A549 (cell line): ENCODE data around the gene OCRL. TPM values are rescaled to one million over a fixed set of nuclear protein-coding genes. Genes with fewer than 3 reads are reported as not detected.
"Not testable (repeated sequence)": the region's sequence is repeated elsewhere in the genome, so short reads cannot be mapped to it uniquely, and the experiment has no call there.

Experiments used
- ATAC-seq, 2 experiments: fragments of 200-7000 bp in 1 of 2; fragments of >200 bp in 1 of 2; cut with Nextera tagmentation in 1 of 2; cut with Tn5 transposase in 1 of 2; 3 replicates each; pipeline versions ENCODE4 v1.8.0 to v1.9.1; 2018 to 2020; ENCODE audit warnings: mild to moderate bottlenecking in 1 of 2, moderate library complexity in 1 of 2
- CTCF ChIA-PET: fragments of 300-600 bp; sonication (Branson Sonifier 250); formaldehyde crosslinking; extraction: SDS; loops from one replicate; lab custom pipeline; 2021; ENCODE audit warnings: antibody characterized with exemption, inconsistent platforms; lab: Yijun Ruan, JAX
- POLR2A ChIA-PET: fragments of 350-600 bp; formaldehyde crosslinking; extraction: SDS; loops from one replicate; lab custom pipeline; 2021; ENCODE audit warnings: antibody characterized with exemption, inconsistent platforms; lab: Yijun Ruan, JAX
- DNase-seq, 2 experiments: peaks; one replicate each; pipeline versions ENCODE4 v3.0.0 to v3.0.0-alpha.2; 2011 to 2016; ENCODE audit warnings: low read depth in 1 of 2, low spot score in 1 of 2
- FAIRE-seq: peaks from 2 replicates; lab custom pipeline; 2011; peaks lifted over from hg19 to GRCh38; lab: Jason Lieb, UNC
- H3K27ac ChIP-seq, 2 experiments: fragments of >200 bp; sonication (Bioruptor Twin); formaldehyde crosslinking; 3 replicates each; pipeline ENCODE4 v1.5.1; 2016 to 2017
- H3K4me1 ChIP-seq: fragments of >200 bp; sonication (Bioruptor Twin); formaldehyde crosslinking; 3 replicates; pipeline ENCODE4 v1.6.1; 2016
- H3K4me2 ChIP-seq: fragments of >200 bp; sonication (Bioruptor Twin); formaldehyde crosslinking; 3 replicates; pipeline ENCODE4 v1.6.1; 2016
- H3K4me3 ChIP-seq: fragments of >200 bp; sonication (Bioruptor Twin); formaldehyde crosslinking; 3 replicates; pipeline ENCODE4 v1.5.1; 2016
- H3K9me3 ChIP-seq: fragments of >200 bp; sonication (Bioruptor Twin); formaldehyde crosslinking; 3 replicates; pipeline ENCODE4 v1.6.1; 2016
- BCL3 ChIP-seq: fragments of >200 bp; sonication (Bioruptor Twin); formaldehyde crosslinking; IDR thresholded peaks from 3 replicates; pipeline ENCODE4 v1.6.1; 2016
- CHD2 ChIP-seq: fragments of 150-350 bp; IDR thresholded peaks from 2 replicates; pipeline ENCODE4 v1.6.1; 2014; ENCODE audit warnings: low read length; ENCODE audit not compliant: partially characterized antibody
- EHF ChIP-seq: fragments of 250-450 bp; sonication (Bioruptor Pico); IDR thresholded peaks from 2 replicates; pipeline ENCODE4 v1.5.0; 2020; ENCODE audit warnings: mild to moderate bottlenecking
- EP300 ChIP-seq, 2 experiments: fragments of >200 bp; sonication (Bioruptor Twin); formaldehyde crosslinking; IDR thresholded peaks; 2 replicates in 1 of 2; 3 replicates in 1 of 2; pipeline ENCODE4 v1.6.1; 2016 to 2017
- ESRRA ChIP-seq: fragments of 150-350 bp; IDR thresholded peaks from 2 replicates; pipeline ENCODE4 v1.6.1; 2014; ENCODE audit warnings: mild to moderate bottlenecking, low read length, borderline replicate concordance
- FOXS1 ChIP-seq: fragments of 250-450 bp; sonication (Bioruptor Pico); IDR thresholded peaks from 2 replicates; pipeline ENCODE4 v1.5.0; 2020; ENCODE audit warnings: mild to moderate bottlenecking, moderate library complexity
- GATA3 ChIP-seq: IDR thresholded peaks from 2 replicates; pipeline ENCODE4 v1.6.1; 2012; ENCODE audit warnings: borderline replicate concordance
- HDAC2 ChIP-seq: fragments of 200-600 bp; sonication (generic); IDR thresholded peaks from 2 replicates; pipeline ENCODE4 v1.6.1; 2016
- HOXA7 ChIP-seq: fragments of 250-450 bp; sonication (Bioruptor Pico); IDR thresholded peaks from 2 replicates; pipeline ENCODE4 v1.5.0; 2020; ENCODE audit warnings: mild to moderate bottlenecking, moderate library complexity
- HOXB5 ChIP-seq: fragments of 250-450 bp; sonication (Bioruptor Pico); IDR thresholded peaks from 2 replicates; pipeline ENCODE4 v1.5.0; 2020; ENCODE audit warnings: mild to moderate bottlenecking, moderate library complexity
- JUN ChIP-seq, 2 experiments: fragments of >200 bp; sonication (Bioruptor Twin); formaldehyde crosslinking; IDR thresholded peaks; 2 replicates in 1 of 2; 3 replicates in 1 of 2; pipeline ENCODE4 v1.6.1; 2016 to 2017
- JUNB ChIP-seq: fragments of >200 bp; sonication (Bioruptor Twin); formaldehyde crosslinking; IDR thresholded peaks from 2 replicates; pipeline ENCODE4 v1.6.1; 2016
- KDM1A ChIP-seq: fragments of 200-600 bp; sonication (generic); IDR thresholded peaks from 2 replicates; pipeline ENCODE4 v1.6.1; 2016; ENCODE audit warnings: low read depth, mild to moderate bottlenecking
- PHF8 ChIP-seq: fragments of 200-600 bp; sonication (generic); IDR thresholded peaks from 2 replicates; pipeline ENCODE4 v1.6.1; 2016; ENCODE audit warnings: low read depth, mild to moderate bottlenecking, antibody characterized with exemption, moderate library complexity, borderline replicate concordance
- RAD21 ChIP-seq, 2 experiments: fragments of >200 bp in 1 of 2; sonication (Bioruptor Twin) in 1 of 2; formaldehyde crosslinking in 1 of 2; IDR thresholded peaks in 1 of 2; conservative IDR thresholded peaks in 1 of 2; 2 replicates in 1 of 2; 3 replicates in 1 of 2; pipeline ENCODE4 v1.6.1; 2012 to 2018; ENCODE audit warnings: inconsistent platforms in 1 of 2
- RARB ChIP-seq: fragments of 250-450 bp; sonication (Bioruptor Pico); IDR thresholded peaks from 2 replicates; pipeline ENCODE4 v1.8.0; 2021; ENCODE audit warnings: mild to moderate bottlenecking, moderate library complexity
- RCOR1 ChIP-seq: fragments of 150-350 bp; IDR thresholded peaks from 2 replicates; pipeline ENCODE4 v1.6.1; 2014; ENCODE audit warnings: antibody characterized with exemption, low read length, low read depth
- REST ChIP-seq: fragments of 200-600 bp; sonication (generic); IDR thresholded peaks from 2 replicates; pipeline ENCODE4 v1.6.1; 2016; ENCODE audit warnings: antibody characterized with exemption, mild to moderate bottlenecking, moderate library complexity
- RNF2 ChIP-seq: fragments of 200-600 bp; sonication (generic); IDR thresholded peaks from 2 replicates; pipeline ENCODE4 v1.6.1; 2016; ENCODE audit warnings: low read depth, mild to moderate bottlenecking, antibody characterized with exemption, moderate library complexity, borderline replicate concordance
- TFCP2L1 ChIP-seq: fragments of 250-450 bp; sonication (Bioruptor Pico); IDR thresholded peaks from 2 replicates; pipeline ENCODE4 v1.5.0; 2021; ENCODE audit warnings: mild to moderate bottlenecking
- ZC3H11A ChIP-seq: fragments of 450-650 bp; IDR thresholded peaks from 2 replicates; pipeline ENCODE4 v1.6.1; 2014; ENCODE audit warnings: antibody characterized with exemption, mild to moderate bottlenecking
- ZFP36 ChIP-seq: fragments of 450-650 bp; IDR thresholded peaks from 2 replicates; pipeline ENCODE4 v1.6.1; 2014; ENCODE audit warnings: borderline replicate concordance; ENCODE audit not compliant: partially characterized antibody
- WGBS: methylation state at CpG from one replicate; pipeline ENCODE4 v1.1.6; 2017; ENCODE audit errors: missing lambda C conversion rate; 5-methylcytosine and 5-hydroxymethylcytosine counted together
- polyA plus RNA-seq, 4 experiments: library from polyadenylated mRNA; depleted of rRNA in 3 of 4; stranded (reverse); fragments of >200 nt; fragmentation: RNase III in 1 of 4; extraction: RNeasy Plus Mini Kit Qiagen cat#74134 plus additional on column Dnase treatment in 1 of 4; gene quantifications; 2 replicates in 3 of 4; 3 replicates in 1 of 4; pipeline ENCODE4 v1.2.3, GENCODE V29; 2011 to 2017
- TF ChIP-seq, protein P1 (sequence below): fragments of 150-350 bp; IDR thresholded peaks from 2 replicates; pipeline ENCODE4 v1.6.1; 2014; ENCODE audit warnings: low read depth, mild to moderate bottlenecking, low read length
- TF ChIP-seq, protein P2 (sequence below): IDR thresholded peaks from 2 replicates; pipeline ENCODE4 v1.6.1; 2012

The OCRL gene
- polyA plus RNA-seq, 2 of the 4 experiments (the other 2 are of a cell fraction) = 22.4 to 49.0 TPM

GRCh38 chrX:129556806-129557315 is 16.8 kb downstream of the OCRL start (continued):
- TF ChIP-seq, protein P1, sequence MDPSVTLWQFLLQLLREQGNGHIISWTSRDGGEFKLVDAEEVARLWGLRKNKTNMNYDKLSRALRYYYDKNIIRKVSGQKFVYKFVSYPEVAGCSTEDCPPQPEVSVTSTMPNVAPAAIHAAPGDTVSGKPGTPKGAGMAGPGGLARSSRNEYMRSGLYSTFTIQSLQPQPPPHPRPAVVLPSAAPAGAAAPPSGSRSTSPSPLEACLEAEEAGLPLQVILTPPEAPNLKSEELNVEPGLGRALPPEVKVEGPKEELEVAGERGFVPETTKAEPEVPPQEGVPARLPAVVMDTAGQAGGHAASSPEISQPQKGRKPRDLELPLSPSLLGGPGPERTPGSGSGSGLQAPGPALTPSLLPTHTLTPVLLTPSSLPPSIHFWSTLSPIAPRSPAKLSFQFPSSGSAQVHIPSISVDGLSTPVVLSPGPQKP = no peak

- Histone ChIP-seq H3K4me1 (no peaks in the 10 kb centered on the region), H3K9me3 (no peaks in the 10 kb centered on the region), H3K27ac (no peak overlapping the region), H3K4me3 (no peak overlapping the region), H3K4me2 (no peak overlapping the region)
- 80% methylated on average over 1 of the region's 1 CpG for WGBS
- ChIA-PET CTCF (interaction anchor here (1.0 kb wide), 1 partner anchor 18 kb away, joined by 3 read pairs; the partner anchor contains the start of gene OCRL), POLR2A (no interaction called here)
- FAIRE-seq = no peak
- ATAC-seq = no peak
- DNase-seq = no peak
- TF ChIP-seq EP300 (IDR thresholded peaks at IDR 0.05) = no peak
- TF ChIP-seq JUN (IDR thresholded peaks at IDR 0.05) = no peak
- TF ChIP-seq JUNB = no peak
- TF ChIP-seq CHD2 = no peak
- TF ChIP-seq KDM1A = no peak
- TF ChIP-seq TFCP2L1 = no peak
- no peak for TF ChIP-seq GATA3
- TF ChIP-seq, protein P2, sequence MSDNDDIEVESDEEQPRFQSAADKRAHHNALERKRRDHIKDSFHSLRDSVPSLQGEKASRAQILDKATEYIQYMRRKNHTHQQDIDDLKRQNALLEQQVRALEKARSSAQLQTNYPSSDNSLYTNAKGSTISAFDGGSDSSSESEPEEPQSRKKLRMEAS = no peak
- no peak for TF ChIP-seq FOXS1 (CRISPR knock-in tag)
- no peak for TF ChIP-seq RAD21 (conservative IDR thresholded peaks at IDR 0.05 in 1 of 2, IDR thresholded peaks at IDR 0.05 in 1 of 2)
Observed at GRCh38 chrX:129557844-129558480, 17.9 kb downstream of the OCRL start.

DNA sequence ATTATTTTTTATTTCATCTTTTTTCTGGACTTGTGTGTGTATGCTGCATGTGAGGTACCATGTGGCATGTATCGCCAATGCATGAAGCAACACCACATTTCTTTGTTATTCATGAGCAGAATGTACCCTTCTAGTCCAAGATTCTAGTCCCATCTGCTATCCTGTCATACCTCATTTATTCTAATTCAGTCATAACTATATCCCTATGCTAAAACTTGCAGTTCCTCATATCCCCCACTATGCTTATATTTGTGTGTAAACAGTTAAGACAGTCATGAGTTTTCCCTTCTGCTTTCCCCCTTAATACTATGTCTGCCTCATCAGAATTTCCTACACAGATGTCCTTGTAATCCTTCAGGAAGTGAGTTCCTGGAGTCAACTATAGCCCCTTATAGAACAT is 19.7 kb downstream of the OCRL start:
- DNase-seq (no peak), ATAC-seq (peak; percentile 56 to 65; a peak in 3 of 6 replicates), FAIRE-seq (no peak)
- ChIA-PET CTCF (no interaction called here), POLR2A (no interaction called here)
- H3K4me1 ChIP-seq = no peaks in the 10 kb centered on the region
- TF ChIP-seq HDAC2 (no peak), PHF8 (no peak), TFCP2L1 (no peak), EHF (CRISPR knock-in tag) (no peak)
- H3K4me3 ChIP-seq = no peak overlapping the region
- H3K27ac ChIP-seq = no peak overlapping the region
- WGBS = 89% methylated on average over 1 of the region's 1 CpG
- H3K4me2 ChIP-seq = no peak overlapping the region
- no peaks in the 10 kb centered on the region for H3K9me3 ChIP-seq

DNA sequence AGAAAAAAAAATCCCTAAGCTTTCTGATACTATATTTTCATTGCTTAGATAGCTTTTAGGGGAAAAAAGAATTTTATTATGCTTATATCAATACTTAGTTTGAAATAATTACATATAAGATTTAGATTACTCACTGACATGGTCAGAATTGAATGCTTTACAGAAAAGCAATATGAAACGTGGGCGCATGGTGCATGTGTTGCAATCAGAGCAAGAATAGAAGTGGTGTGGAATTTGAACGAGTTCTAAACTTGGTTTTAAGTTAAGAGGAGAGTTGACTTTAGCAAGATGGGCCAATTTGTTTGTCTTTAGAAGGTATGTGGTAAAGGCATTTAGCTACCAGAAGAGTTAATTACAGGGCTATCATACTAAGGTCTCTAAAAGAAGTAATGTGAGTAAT is 21.4 kb downstream of the OCRL start:
- CTCF ChIA-PET = no interaction called here
- H3K4me3 ChIP-seq = no peak overlapping the region
- no peak for TF ChIP-seq HDAC2
- no peak for TF ChIP-seq BCL3
- TF ChIP-seq HOXA7 (CRISPR knock-in tag) = no peak
- TF ChIP-seq HOXB5 (CRISPR knock-in tag) = no peak
- TF ChIP-seq RCOR1 = no peak
- TF ChIP-seq ZC3H11A = no peak
- no peak for TF ChIP-seq RARB (CRISPR knock-in tag)
- TF ChIP-seq RNF2 = no peak
- TF ChIP-seq PHF8 = no peak
- TF ChIP-seq ESRRA = no peak
- TF ChIP-seq REST = no peak
- no peak for TF ChIP-seq ZFP36
- H3K27ac ChIP-seq = no peak overlapping the region
- WGBS = 91% methylated on average over 3 of the region's 3 CpGs
- H3K4me1 ChIP-seq = no peaks in the 10 kb centered on the region
- no peaks in the 10 kb centered on the region for H3K9me3 ChIP-seq
- no peak overlapping the region for H3K4me2 ChIP-seq
- ATAC-seq (no peak), DNase-seq (no peak), FAIRE-seq (no peak)
- POLR2A ChIA-PET = no interaction called here

DNA sequence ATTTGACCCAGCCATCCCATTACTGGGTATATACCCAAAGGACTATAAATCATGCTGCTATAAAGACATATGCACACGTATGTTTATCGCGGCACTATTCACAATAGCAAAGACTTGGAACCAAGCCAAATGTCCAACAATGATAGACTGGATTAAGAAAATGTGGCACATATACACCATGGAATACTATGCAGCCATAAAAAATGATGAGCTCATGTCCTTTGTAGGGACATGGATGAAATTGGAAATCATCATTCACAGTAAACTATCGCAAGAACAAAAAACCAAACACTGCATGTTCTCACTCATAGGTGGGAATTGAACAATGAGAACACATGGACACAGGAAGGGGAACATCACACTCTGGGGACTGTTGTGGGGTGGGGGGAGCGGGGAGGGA is 24.3 kb downstream of the OCRL start:
- CTCF ChIA-PET, DNase-seq, H3K4me1 ChIP-seq, H3K9me3 ChIP-seq, H3K4me3 ChIP-seq, FAIRE-seq, POLR2A ChIA-PET, H3K27ac ChIP-seq, H3K4me2 ChIP-seq, ATAC-seq: not testable (repeated sequence)
- WGBS = 94% methylated on average over 4 of the region's 5 CpGs
